Epithelial cell of esophagus (primary cell): ENCODE results near the gene IGFL1.
"Not testable (repeated sequence)": the region's sequence is repeated elsewhere in the genome, so short reads cannot be mapped to it uniquely, and the experiment has no call there.

Source experiments
- DNase-seq: peaks from one replicate; pipeline ENCODE4 v3.0.0; 2010; ENCODE audit warnings: low read depth
- H3K4me3 ChIP-seq: 2 replicates; pipeline ENCODE4 v1.5.1; 2011; ENCODE audit warnings: mild to moderate bottlenecking, low read length, control low read depth
- CTCF ChIP-seq: IDR thresholded peaks from 2 replicates; pipeline ENCODE4 v1.5.1; 2011; ENCODE audit warnings: low read depth, mild to moderate bottlenecking, low read length, control low read depth, inconsistent platforms; ENCODE audit not compliant: insufficient read depth; ENCODE audit errors: missing control alignments

The IGFL1 gene

GRCh38 chr19:46229442-46229841, at the start of gene IGFL1:
Gene IGFL1 (plus strand): TSS chr19:46229742. CDS start chr19:46229775, 33 bp downstream.
- no peak for TF ChIP-seq CTCF
- no peak within 1 kb of the TSS for H3K4me3 ChIP-seq
- peak; percentile 34 for DNase-seq

DNA sequence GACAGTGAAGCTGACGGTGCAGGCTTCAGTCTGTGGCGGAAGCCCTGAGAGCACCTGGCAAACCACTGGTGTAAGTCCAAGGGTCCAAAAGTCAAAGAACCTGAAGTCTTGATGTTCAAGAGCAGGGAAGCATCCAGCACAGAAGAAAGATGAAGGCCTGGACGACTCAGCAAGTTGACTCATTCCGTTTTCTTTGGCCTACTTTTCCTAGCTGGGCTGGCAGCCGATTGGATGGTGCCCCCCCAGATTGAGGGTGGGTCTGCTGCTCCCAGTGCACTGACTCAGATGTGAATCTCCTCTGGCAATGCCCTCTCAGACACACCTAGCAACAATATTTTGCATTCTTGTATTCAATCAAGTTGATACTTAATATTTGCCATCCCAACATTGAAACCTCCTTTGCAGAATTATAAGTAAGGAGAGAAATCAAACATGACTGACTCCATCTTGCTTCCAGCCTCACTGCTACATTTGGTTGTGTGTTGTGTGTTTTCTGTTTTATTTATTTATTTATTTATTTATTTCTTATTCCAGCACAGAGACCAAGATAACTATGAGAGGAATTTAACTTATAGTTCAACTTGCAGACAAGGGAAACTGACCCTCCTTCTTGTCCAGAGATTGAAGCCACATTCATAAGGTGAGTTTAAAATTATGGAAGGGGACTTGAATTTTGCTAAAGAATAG, 48.7 kb upstream of the IGFL1 start:
- peak; percentile 85 for DNase-seq
- no peak for TF ChIP-seq CTCF
- no peak overlapping the region for H3K4me3 ChIP-seq

GRCh38 chr19:46181388-46181779, 48.2 kb upstream of the IGFL1 start:
- DNase-seq, result peak; percentile 37
- H3K4me3 ChIP-seq, result no peak overlapping the region
- no peak for TF ChIP-seq CTCF

- TF ChIP-seq CTCF, result no peak
- DNase-seq, result no peak
- no peak overlapping the region for H3K4me3 ChIP-seq
Observed at GRCh38 chr19:46182476-46182875, 47.1 kb upstream of the IGFL1 start.

GRCh38 chr19:46184775-46185710, 44.5 kb upstream of the IGFL1 start:
- DNase-seq, result peak; percentile 41
- H3K4me3 ChIP-seq, result not testable (repeated sequence)

DNA sequence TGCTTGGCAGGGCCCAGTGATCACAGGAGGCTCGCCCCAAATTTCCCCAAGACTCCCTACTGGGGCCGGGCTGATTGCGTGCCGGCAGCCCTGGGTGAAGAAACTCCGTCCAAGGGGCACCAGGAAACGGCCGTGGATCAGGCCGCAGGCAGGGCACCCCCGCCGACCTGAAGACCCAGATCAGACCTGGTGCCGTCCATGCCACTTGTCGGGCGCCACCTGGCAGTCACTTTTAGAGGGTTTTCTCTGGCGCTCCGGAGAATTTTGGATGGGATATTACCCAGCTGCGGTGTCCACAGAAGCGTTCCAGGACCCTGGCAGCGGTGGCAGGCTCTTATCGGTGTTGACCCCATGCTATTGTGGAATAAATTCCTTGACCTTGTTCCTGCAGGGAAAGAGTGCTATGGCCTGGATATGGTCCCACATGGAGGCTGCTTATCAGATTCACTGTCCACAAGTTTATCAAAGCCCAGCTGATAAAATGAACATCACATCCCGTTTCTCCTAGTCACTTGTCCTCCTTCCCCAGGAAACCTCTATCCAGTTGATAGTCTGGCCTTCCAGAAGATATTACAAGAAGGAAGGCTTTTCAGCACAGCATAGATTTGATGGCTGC, 43.3 kb upstream of the IGFL1 start:
- DNase-seq, result no peak
- no peak for TF ChIP-seq CTCF
- no peak overlapping the region for H3K4me3 ChIP-seq

GRCh38 chr19:46186717-46187101, 42.8 kb upstream of the IGFL1 start:
- no peak for DNase-seq
- TF ChIP-seq CTCF, result no peak
- H3K4me3 ChIP-seq, result no peak overlapping the region
